OCI-LY3 (cell line): ENCODE measurements around the gene UBN1.

Experiments used
- H2AFZ ChIP-seq: fragments of 200-600, 300-600 bp; shearing (Covaris generic); 2 replicates; pipeline ENCODE4 v1.6.0; 2014; ENCODE audit warnings: antibody characterized with exemption, low read depth, low read length
- H3K27ac ChIP-seq: fragments of 200-600, 300-600 bp; sonication (generic); 2 replicates; pipeline ENCODE4 v1.5.1; 2014; ENCODE audit warnings: mild to moderate bottlenecking, low read length, moderate library complexity, mixed read lengths
- H3K27me3 ChIP-seq: fragments of 200-600, 300-600 bp; sonication (generic); 2 replicates; pipeline ENCODE4 v1.6.1; 2014; ENCODE audit warnings: low read depth, low read length, mixed read lengths
- H3K36me3 ChIP-seq: fragments of 200-600, 300-600 bp; sonication (generic); replicated peaks from 2 replicates; pipeline ENCODE3; 2014; ENCODE audit warnings: low read depth, low read length, mixed read lengths
- H3K4me1 ChIP-seq: fragments of 300-600, 200-600 bp; sonication (generic); 2 replicates; pipeline ENCODE4 v1.6.1; 2014; ENCODE audit warnings: low read length, mixed read lengths
- H3K4me2 ChIP-seq: fragments of 200-600, 300-600 bp; sonication (generic); 2 replicates; pipeline ENCODE4 v1.6.1; 2014; ENCODE audit warnings: low read length, mixed read lengths
- H3K4me3 ChIP-seq: fragments of 300-600, 200-600 bp; sonication (generic); 2 replicates; pipeline ENCODE4 v1.5.1; 2014; ENCODE audit warnings: antibody characterized with exemption, mild to moderate bottlenecking, low read length, moderate library complexity
- H3K79me2 ChIP-seq: fragments of 300-600, 200-600 bp; shearing (Covaris generic); 2 replicates; pipeline ENCODE4 v1.6.1; 2014; ENCODE audit warnings: mild to moderate bottlenecking, low read length, mixed read lengths
- H3K9ac ChIP-seq: fragments of 300-600, 200-600 bp; shearing (Covaris generic); 2 replicates; pipeline ENCODE4 v1.6.0; 2014; ENCODE audit warnings: mild to moderate bottlenecking, low read length, moderate library complexity
- H3K9me3 ChIP-seq: fragments of 200-600, 300-600 bp; shearing (Covaris generic); 2 replicates; pipeline ENCODE4 v1.6.1; 2014; ENCODE audit warnings: low read length, mixed read lengths; ENCODE audit not compliant: insufficient read depth
- H4K20me1 ChIP-seq: fragments of 200-600, 300-600 bp; sonication (generic); 2 replicates; pipeline ENCODE4 v1.6.1; 2016; ENCODE audit warnings: low read length, mixed read lengths; ENCODE audit not compliant: insufficient read depth
- CTCF ChIP-seq: fragments of 200-600, 300-600 bp; sonication (generic); IDR thresholded peaks from 2 replicates; pipeline ENCODE4 v1.5.1; 2014; ENCODE audit warnings: antibody characterized with exemption, low read length, low read depth
- EZH2phosphoT487 ChIP-seq: fragments of 200-600 bp; shearing (Covaris generic); IDR thresholded peaks from 2 replicates; pipeline ENCODE4 v1.6.1; 2018; ENCODE audit warnings: antibody characterized with exemption, mixed run types, low read depth

UBN1 gene

DNA sequence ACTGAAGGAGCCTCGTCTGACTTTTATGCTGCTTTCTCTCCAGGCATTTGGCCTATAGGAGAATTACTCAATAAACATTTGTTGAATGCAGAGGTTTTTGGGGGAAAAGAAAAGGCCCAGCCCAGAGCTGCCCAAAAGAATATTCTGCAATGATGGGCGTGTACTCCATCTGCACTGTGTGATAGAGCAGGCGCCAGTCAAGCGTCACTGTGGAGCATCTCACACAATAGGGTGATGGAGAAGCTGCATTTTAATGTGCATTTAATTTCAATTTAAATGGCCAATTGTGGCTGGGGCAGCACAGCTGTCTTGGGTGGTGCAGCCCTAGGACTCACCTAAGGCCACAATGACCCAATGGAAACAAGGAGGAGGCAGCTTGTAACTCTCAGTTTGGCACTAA lies 20.8 kb upstream of the UBN1 start:
- Histone ChIP-seq H4K20me1 (no peaks in the 10 kb centered on the region), H3K9ac (no peak overlapping the region), H3K27ac (no peak overlapping the region), H2AFZ (no peak overlapping the region), H3K79me2 (no peaks in the 10 kb centered on the region), H3K9me3 (no peaks in the 10 kb centered on the region), H3K27me3 (no peaks in the 10 kb centered on the region), H3K4me2 (no peak overlapping the region), H3K4me3 (no peak overlapping the region), H3K36me3 (peaks cover 53% of the 10 kb centered on the region), H3K4me1 (no peaks in the 10 kb centered on the region)
- no peak for TF ChIP-seq EZH2phosphoT487
- no peak for TF ChIP-seq CTCF

DNA sequence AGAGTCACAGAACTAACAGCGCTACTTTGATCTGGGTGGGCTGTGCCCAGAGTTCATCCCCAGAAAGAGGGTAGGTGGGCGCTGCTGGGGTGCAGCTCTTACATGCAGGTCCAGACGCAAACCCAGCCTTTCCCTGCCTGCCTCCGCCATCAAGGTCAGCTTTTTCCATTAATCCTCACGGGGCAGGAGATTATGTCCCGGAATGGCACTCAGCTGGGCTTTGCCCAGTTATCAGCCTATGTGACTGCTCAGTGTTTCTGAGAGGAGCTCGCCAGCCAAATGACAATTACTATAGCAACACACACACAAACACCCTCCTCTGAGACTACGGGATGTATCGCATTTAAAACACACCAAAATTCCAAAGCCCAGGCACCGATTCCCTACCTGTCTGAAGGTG lies 20.3 kb upstream of the UBN1 start:
- H3K4me1 ChIP-seq: no peaks in the 10 kb centered on the region
- no peaks in the 10 kb centered on the region for H3K79me2 ChIP-seq
- no peaks in the 10 kb centered on the region for H4K20me1 ChIP-seq
- H3K36me3 ChIP-seq: peaks cover 52% of the 10 kb centered on the region
- no peaks in the 10 kb centered on the region for H3K9me3 ChIP-seq
- H3K9ac ChIP-seq: no peak overlapping the region
- H3K27me3 ChIP-seq: no peaks in the 10 kb centered on the region
- H2AFZ ChIP-seq: no peak overlapping the region
- no peak overlapping the region for H3K4me3 ChIP-seq
- no peak overlapping the region for H3K27ac ChIP-seq
- no peak for TF ChIP-seq EZH2phosphoT487
- no peak for TF ChIP-seq CTCF
- no peak overlapping the region for H3K4me2 ChIP-seq

DNA sequence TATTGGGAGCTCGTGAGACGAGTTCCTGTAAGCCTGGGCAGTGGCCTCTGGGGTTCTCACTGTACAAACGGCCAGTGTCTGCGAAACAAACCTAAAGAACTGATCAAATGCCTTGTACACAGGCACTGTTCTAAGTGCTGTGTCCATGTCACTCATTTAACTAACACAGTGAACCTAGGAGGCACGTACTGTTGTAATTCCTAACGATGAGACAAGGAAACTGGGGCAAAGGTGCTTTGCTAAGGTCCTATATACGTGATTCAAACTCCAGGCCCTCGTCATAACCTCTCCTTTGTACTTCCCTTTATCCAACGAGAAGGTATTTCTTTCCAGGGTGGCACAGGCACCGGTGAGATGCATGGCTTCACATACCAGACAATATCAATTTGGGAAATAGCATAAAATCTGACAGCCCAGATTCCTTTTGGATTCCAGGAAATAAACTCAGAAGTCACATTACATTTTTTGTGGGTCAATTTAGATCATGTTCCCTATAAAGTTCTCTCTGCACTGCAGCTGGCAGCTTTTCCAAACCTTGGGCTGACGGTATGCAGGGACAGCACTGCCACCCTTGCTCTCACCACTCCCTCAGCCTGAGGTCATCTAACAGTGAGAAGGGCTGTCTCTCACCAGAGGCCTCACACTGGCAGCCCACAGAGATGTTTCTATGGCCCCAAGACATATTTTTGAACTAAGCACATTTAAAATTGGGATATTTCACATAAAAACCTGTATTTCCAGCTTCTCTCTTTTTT lies 18.5 kb upstream of the UBN1 start:
- TF ChIP-seq EZH2phosphoT487 (no peak), CTCF (no peak)
- Histone ChIP-seq H3K27ac (no peak overlapping the region), H3K9ac (no peak overlapping the region), H2AFZ (no peak overlapping the region), H3K9me3 (no peaks in the 10 kb centered on the region), H3K4me3 (no peak overlapping the region), H4K20me1 (0 out of 2 replicates have a peak, but pooled peaks cover under 1% of the 10 kb centered on the region), H3K27me3 (no peaks in the 10 kb centered on the region), H3K36me3 (peaks cover 64% of the 10 kb centered on the region), H3K79me2 (0 out of 2 replicates have a peak, but pooled peaks cover 6% of the 10 kb centered on the region), H3K4me1 (no peaks in the 10 kb centered on the region), H3K4me2 (no peak overlapping the region)

- H4K20me1 ChIP-seq: peaks cover 6% of the 10 kb centered on the region; the same call in 1 of the 2 replicates
- H3K4me1 ChIP-seq: no peaks in the 10 kb centered on the region
- no peak for TF ChIP-seq CTCF
- TF ChIP-seq EZH2phosphoT487: no peak
- H2AFZ ChIP-seq: no peak overlapping the region
- no peak overlapping the region for H3K4me3 ChIP-seq
- H3K27me3 ChIP-seq: no peaks in the 10 kb centered on the region
- H3K9me3 ChIP-seq: no peaks in the 10 kb centered on the region
- H3K4me2 ChIP-seq: no peak overlapping the region
- H3K9ac ChIP-seq: no peak overlapping the region
- H3K36me3 ChIP-seq: peaks cover 67% of the 10 kb centered on the region
- H3K27ac ChIP-seq: no peak overlapping the region
- H3K79me2 ChIP-seq: peaks cover 18% of the 10 kb centered on the region
These were observed 16.9 kb upstream of the UBN1 start for GRCh38 chr16:4830408-4830807.
